ENCODE measurements around the gene SFXN4. TPM values are rescaled to one million over a fixed set of nuclear protein-coding genes. Genes with fewer than 3 reads are reported as not detected.

The SFXN4 gene
- total RNA-seq, 4 donors from 2014 or later = 22.8 to 35.5 (median 26.2) TPM

GRCh38 chr10:119095640-119096039 lies 69.9 kb downstream of the SFXN4 start:
- DNase-seq = no peak
- no peaks in the 10 kb centered on the region for H3K9me3 ChIP-seq

DNA sequence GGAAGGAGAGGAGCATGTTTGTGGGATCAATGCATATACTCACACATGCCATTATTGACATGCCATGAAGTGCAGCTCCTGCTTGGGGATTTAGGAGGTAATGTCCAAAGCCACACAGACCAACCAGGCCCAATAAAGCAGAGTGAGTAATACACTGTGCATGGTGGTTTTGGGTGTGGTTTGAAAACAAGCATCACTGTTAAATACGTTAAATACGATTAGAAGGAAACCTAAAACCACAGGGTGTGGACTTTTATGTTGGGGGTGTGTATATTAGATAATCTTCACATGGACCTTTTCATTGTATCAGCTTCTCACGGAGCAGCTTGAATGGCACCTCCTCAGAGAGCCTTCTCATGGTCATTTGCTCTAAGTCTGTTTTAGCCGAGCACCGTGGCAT lies 74.5 kb downstream of the SFXN4 start:
- H3K27ac ChIP-seq = peak overlapping the region; percentile 1 to 81 (median 60)
- H3K27me3 ChIP-seq = no peaks in the 10 kb centered on the region
- no peak for DNase-seq
- TF ChIP-seq CTCF (IDR thresholded peaks at IDR 0.05) (no peak), POLR2A (IDR thresholded peaks at IDR 0.05) (no peak)
- H3K4me1 ChIP-seq = peaks cover 0 to 12% (median 0%) of the 10 kb centered on the region in 4 donors
- no peak overlapping the region for H3K4me3 ChIP-seq
- H3K9me3 ChIP-seq = no peaks in the 10 kb centered on the region
- H3K36me3 ChIP-seq = no peaks in the 10 kb centered on the region

More at GRCh38 chr10:119095640-119096039, 69.9 kb downstream of the SFXN4 start:
- Histone ChIP-seq H3K4me1 (peaks cover 0 to 12% (median 2%) of the 10 kb centered on the region in 4 donors), H3K27me3 (no peaks in the 10 kb centered on the region), H3K4me3 (no peak overlapping the region), H3K27ac (no peak overlapping the region), H3K36me3 (no peaks in the 10 kb centered on the region)
- no peak for TF ChIP-seq CTCF (IDR thresholded peaks at IDR 0.05)
- TF ChIP-seq POLR2A (IDR thresholded peaks at IDR 0.05) = no peak

Small RNAs within 50 kb of the gene (small RNA-seq; reads per million reads assigned to genes)
- gene AL355598.1 (0 reads per million in 2 donors), gene RN7SL749P (0 reads per million in 2 donors)

Other genes starting within 250 kb of the SFXN4 start
- gene NANOS1, start 136.0 kb downstream of the SFXN4 start, total RNA-seq = 1 to 10 TPM in 1 of 4 donors, under 1 TPM in 1, not detected in 2; 0.13 to 9.9 TPM
- gene EIF3A, start 84.9 kb downstream of the SFXN4 start, total RNA-seq = 100 to 1,000 TPM in 1 of 4 donors, 10 to 100 TPM in 3; 69.5 to 266 (median 89.5) TPM
- gene DENND10, start 61.6 kb downstream of the SFXN4 start, total RNA-seq = 10 to 100 TPM; 33.8 to 50.8 (median 45.7) TPM
- gene PRDX3, start 13.1 kb upstream of the SFXN4 start, total RNA-seq = 100 to 1,000 TPM in 2 of 4 donors, 10 to 100 TPM in 2; 76.2 to 138 (median 107) TPM
- 10 to 100 TPM in 3 of 4 donors, 1 to 10 TPM in 1; 10.0 to 61.9 (median 18.1) TPM for gene GRK5, start 41.9 kb upstream of the SFXN4 start, total RNA-seq